Stimulated activated naive CD8-positive, alpha-beta T cell treated with anti-CD3 and anti-CD28 coated beads, Interleukin-15, Interleukin-2, amounts not matched to agents 100 ng/mL and 50 ng/mL, for 24 hours (primary cell): ENCODE data around the gene MORN5.
"Not testable (repeated sequence)": the region's sequence is repeated elsewhere in the genome, so short reads cannot be mapped to it uniquely, and the experiment has no call there.

ENCODE experiments used
- H3K27ac Mint-ChIP-seq: one replicate; pipeline ENCODE4 v1.8.0; 2021; ENCODE audit warnings: mild to moderate bottlenecking, mixed read lengths
- H3K27me3 Mint-ChIP-seq: one replicate; pipeline ENCODE4 v1.8.0; 2021; ENCODE audit warnings: mixed read lengths
- H3K36me3 Mint-ChIP-seq: one replicate; pipeline ENCODE4 v1.8.0; 2021; ENCODE audit warnings: low read depth, mixed read lengths
- H3K4me1 Mint-ChIP-seq: one replicate; pipeline ENCODE4 v1.8.0; 2021; ENCODE audit warnings: low read depth, mixed read lengths
- H3K4me3 Mint-ChIP-seq: one replicate; pipeline ENCODE4 v1.8.0; 2021; ENCODE audit warnings: mild to moderate bottlenecking, mixed read lengths
- H3K9me3 Mint-ChIP-seq: one replicate; pipeline ENCODE4 v1.8.0; 2021; ENCODE audit warnings: mixed read lengths

The MORN5 gene

DNA sequence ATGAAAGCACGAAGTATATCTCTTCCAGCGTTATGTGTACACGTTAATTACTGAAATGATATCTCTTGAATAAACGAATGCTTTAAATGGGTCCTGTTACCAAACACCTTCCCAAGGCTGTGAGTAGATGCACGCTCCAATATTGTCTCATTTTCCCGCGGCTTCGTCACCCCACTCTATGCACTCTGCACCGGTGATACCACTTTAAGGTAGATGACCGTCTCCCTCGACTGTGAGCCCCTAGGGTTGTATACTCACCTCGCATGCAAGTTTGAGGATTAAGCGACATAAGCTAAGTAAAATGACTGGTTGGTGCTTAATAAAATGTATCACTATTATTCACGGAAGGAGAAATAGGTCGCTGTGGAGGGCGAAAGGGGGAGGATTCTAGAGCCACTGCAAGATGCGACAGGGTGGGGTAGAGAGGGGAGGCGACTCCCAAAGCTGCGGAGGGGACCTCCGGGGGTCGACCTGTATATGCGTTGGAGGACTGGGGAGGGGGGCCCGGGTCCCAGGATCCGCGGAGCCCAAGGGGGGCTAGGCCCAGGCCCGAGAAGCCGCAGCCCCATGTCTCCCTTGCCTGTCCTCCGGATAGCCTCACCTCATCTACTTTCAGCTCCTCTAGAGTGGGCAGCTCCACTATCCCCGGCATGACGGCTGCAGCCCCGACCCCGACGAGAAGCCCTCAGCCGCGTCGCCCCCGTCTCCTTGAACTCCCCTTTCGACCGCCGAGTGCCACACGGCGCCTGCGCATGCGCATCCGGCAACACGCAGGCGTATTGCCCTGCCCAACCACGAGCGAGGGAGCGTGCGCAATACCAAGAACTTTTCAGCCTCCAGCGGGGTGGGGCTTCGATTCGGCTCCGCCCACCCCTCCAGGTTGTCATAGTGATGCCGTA is at the start of gene MORN5, which contains the start of gene NDUFA8:
MORN5 (plus strand) TSS at position 883 of the 899 bp plus-strand sequence. CDS start 65 bp downstream, outside the sequence.
NDUFA8 (minus strand) TSS at position 754 of the 899 bp plus-strand sequence; CDS start at position 652, 102 bp downstream.
- peaks cover 6% of the 10 kb centered on the region for H3K9me3 Mint-ChIP-seq
- H3K27ac Mint-ChIP-seq: peak within 1 kb of the TSS; percentile 97
- H3K36me3 Mint-ChIP-seq: peaks cover 15% of the 10 kb centered on the region
- H3K4me1 Mint-ChIP-seq: peaks cover 47% of the 10 kb centered on the region
- H3K4me3 Mint-ChIP-seq: peak within 1 kb of the TSS; percentile 99
- H3K27me3 Mint-ChIP-seq: peaks cover 16% of the 10 kb centered on the region

DNA sequence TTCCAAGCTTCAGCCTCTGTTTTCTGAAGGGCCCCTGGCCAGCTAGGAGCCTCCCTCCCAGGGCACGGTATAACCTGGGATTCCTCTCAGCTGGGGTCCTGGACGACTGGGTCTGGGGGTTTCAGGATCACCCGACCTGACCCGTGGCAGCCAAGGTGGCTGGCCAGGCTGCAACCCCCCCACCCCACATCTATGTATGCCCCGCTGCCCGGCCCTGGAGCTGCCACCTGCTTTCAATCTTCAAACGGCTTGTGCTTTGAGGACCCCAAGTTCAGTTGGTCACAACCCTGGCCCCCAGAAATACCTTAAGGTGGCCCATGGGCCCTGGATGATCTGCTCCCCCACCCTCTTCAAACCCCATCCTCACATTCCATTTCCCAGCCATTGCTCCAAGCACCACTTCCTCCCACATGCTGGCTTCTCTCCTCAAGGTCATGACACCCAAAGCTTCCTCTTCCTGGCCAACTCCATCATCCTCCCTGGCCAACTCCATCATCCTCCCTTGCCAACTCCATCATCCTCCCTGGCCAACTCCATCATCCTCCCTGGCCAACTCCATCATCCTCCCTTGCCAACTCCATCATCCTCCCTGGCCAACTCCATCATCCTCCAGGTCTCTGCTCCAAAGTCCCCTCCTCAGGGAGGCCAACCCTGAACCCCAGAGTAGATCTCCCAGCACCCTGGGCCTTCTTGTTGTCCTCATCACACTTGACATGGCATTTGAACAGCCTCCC is 49.4 kb upstream of the MORN5 start:
- Mint-ChIP-seq H3K9me3 (no peaks in the 10 kb centered on the region), H3K27me3 (no peaks in the 10 kb centered on the region), H3K4me3 (no peak overlapping the region), H3K4me1 (no peaks in the 10 kb centered on the region), H3K27ac (no peak overlapping the region), H3K36me3 (no peaks in the 10 kb centered on the region)

GRCh38 chr9:122111413-122112085 is 48.2 kb upstream of the MORN5 start:
- Mint-ChIP-seq H3K4me1 (no peaks in the 10 kb centered on the region), H3K27me3 (no peaks in the 10 kb centered on the region), H3K36me3 (no peaks in the 10 kb centered on the region), H3K27ac (no peak overlapping the region), H3K4me3 (no peak overlapping the region), H3K9me3 (no peaks in the 10 kb centered on the region)

DNA sequence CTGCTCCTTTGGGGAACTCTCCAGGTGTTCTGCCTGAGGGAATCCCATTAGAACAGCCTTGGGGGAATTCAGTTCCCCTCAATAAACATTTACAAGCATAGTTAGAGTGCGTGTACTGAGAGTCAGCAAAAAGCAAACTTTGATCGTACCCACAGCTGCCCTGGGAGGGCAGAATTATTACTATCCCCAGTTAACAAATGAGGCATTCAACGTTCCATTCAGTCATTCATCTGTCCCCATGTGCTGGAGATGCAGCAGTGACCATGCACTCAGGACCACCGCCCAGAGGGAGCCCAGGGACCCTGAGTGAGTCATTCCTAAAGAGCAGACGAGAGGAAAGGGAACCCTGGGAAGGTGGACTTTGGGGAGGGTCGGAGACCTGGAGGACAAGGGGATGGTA is 47.5 kb upstream of the MORN5 start:
- Mint-ChIP-seq H3K27ac (no peak overlapping the region), H3K4me1 (no peaks in the 10 kb centered on the region), H3K36me3 (no peaks in the 10 kb centered on the region), H3K4me3 (no peak overlapping the region), H3K9me3 (no peaks in the 10 kb centered on the region), H3K27me3 (no peaks in the 10 kb centered on the region)

- Mint-ChIP-seq H3K4me3 (no peak overlapping the region), H3K27ac (no peak overlapping the region), H3K4me1 (no peaks in the 10 kb centered on the region), H3K36me3 (no peaks in the 10 kb centered on the region), H3K9me3 (no peaks in the 10 kb centered on the region), H3K27me3 (no peaks in the 10 kb centered on the region)
Observed at GRCh38 chr9:122113574-122113973, 46.1 kb upstream of the MORN5 start.

DNA sequence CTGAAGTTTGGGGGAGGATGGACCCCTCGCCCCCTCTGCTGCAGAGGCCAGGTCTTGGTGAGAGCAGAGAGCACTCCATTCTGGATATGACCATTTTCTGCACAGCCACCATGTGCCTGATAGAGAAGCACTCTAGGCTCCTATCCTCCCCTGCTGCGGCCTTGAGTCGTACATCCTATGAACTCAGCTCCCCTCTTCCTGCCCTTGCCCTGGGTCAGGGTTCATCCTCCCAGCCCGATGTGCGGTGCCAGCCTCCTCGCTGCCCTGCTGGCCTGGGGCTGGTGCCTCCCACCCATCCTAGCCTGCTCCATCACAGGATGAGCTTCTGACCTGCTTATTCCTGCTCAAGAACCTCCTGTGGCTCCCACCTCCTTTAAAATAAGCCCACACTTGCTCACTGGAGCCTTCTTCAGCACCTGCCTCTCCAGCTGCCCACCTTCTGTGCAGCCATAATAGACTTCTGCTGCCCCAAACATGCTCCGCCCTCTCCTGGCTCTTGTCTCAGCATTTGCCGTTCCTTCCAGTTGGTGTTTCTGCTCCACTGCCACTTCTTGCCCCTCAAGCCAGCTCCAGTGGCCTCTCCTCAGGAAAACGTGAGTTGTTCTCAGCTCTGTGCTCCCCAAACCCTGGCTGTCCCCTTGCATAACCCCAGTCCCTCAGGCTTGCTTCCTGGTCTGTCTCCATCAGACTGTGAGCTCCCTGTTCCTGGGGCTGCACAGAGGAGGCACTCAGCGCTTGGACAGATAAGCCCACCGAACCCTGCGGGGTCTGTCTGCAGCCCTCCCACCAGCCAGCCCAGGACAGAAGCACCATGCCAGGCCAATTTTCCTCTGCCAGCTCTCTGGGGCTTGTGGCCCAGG is 44.3 kb upstream of the MORN5 start:
- Mint-ChIP-seq H3K27me3 (no peaks in the 10 kb centered on the region), H3K27ac (no peak overlapping the region), H3K36me3 (no peaks in the 10 kb centered on the region), H3K4me1 (no peaks in the 10 kb centered on the region), H3K9me3 (no peaks in the 10 kb centered on the region), H3K4me3 (no peak overlapping the region)

- no peaks in the 10 kb centered on the region for H3K4me1 Mint-ChIP-seq
- H3K27me3 Mint-ChIP-seq: no peaks in the 10 kb centered on the region
- H3K9me3 Mint-ChIP-seq: no peaks in the 10 kb centered on the region
- H3K27ac Mint-ChIP-seq: no peak overlapping the region
- no peak overlapping the region for H3K4me3 Mint-ChIP-seq
- H3K36me3 Mint-ChIP-seq: no peaks in the 10 kb centered on the region
Observed at GRCh38 chr9:122116040-122116439, 43.7 kb upstream of the MORN5 start.

- no peaks in the 10 kb centered on the region for H3K36me3 Mint-ChIP-seq
- no peak overlapping the region for H3K4me3 Mint-ChIP-seq
- H3K27ac Mint-ChIP-seq: no peak overlapping the region
- no peaks in the 10 kb centered on the region for H3K9me3 Mint-ChIP-seq
- no peaks in the 10 kb centered on the region for H3K27me3 Mint-ChIP-seq
- H3K4me1 Mint-ChIP-seq: no peaks in the 10 kb centered on the region
Observed at GRCh38 chr9:122116448-122117173, 43.1 kb upstream of the MORN5 start.

GRCh38 chr9:122117241-122117640 is 42.5 kb upstream of the MORN5 start:
- not testable (repeated sequence) for H3K4me1 Mint-ChIP-seq, H3K4me3 Mint-ChIP-seq, H3K27ac Mint-ChIP-seq, H3K9me3 Mint-ChIP-seq, H3K36me3 Mint-ChIP-seq, H3K27me3 Mint-ChIP-seq

- no peaks in the 10 kb centered on the region for H3K4me1 Mint-ChIP-seq
- no peak overlapping the region for H3K27ac Mint-ChIP-seq
- H3K4me3 Mint-ChIP-seq: no peak overlapping the region
- H3K27me3 Mint-ChIP-seq: peaks cover 3% of the 10 kb centered on the region
- no peaks in the 10 kb centered on the region for H3K9me3 Mint-ChIP-seq
- H3K36me3 Mint-ChIP-seq: no peaks in the 10 kb centered on the region
Observed at GRCh38 chr9:122118343-122119165, 41.2 kb upstream of the MORN5 start.

DNA sequence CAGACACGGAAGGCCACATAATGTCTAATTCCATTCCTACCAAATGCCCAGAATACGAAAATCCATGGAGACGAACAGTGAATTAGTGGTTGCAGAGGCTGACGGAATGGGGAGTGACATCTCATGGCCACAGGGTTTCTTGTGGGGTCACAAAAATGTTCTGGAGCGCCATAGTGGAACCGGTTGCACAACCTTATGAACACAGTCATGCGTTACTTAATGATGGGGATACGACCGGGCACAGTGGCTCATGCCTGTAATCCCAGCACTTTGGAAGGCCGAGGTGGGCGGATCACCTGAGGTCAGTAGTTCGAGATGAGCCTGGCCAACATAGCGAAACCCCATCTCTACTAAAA is 40.6 kb upstream of the MORN5 start:
- Mint-ChIP-seq H3K4me1 (no peaks in the 10 kb centered on the region), H3K9me3 (no peaks in the 10 kb centered on the region), H3K36me3 (no peaks in the 10 kb centered on the region), H3K4me3 (no peak overlapping the region), H3K27me3 (peaks cover 3% of the 10 kb centered on the region), H3K27ac (no peak overlapping the region)

DNA sequence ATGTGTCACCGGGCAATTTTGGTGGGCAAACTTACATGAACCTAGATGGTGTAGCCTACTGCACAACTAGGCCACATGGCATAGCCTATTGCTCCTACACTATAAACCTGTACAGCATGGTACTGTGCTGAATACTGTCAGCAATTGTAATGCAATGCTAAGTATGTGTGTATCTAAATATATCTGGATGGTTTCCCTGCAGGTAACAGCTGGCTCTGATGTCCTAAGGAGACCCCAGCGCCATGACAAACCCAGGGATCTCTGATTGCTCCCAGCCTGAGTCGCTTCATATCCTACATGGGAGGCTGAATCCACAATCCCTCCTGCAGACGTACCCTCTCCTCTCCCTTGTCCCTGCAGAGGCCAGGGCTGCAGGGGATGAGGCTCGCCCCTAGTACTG is 40.0 kb upstream of the MORN5 start:
- no peaks in the 10 kb centered on the region for H3K4me1 Mint-ChIP-seq
- no peak overlapping the region for H3K4me3 Mint-ChIP-seq
- H3K36me3 Mint-ChIP-seq: no peaks in the 10 kb centered on the region
- no peaks in the 10 kb centered on the region for H3K9me3 Mint-ChIP-seq
- H3K27me3 Mint-ChIP-seq: peaks cover 3% of the 10 kb centered on the region
- H3K27ac Mint-ChIP-seq: no peak overlapping the region

GRCh38 chr9:122120316-122121071 is 39.2 kb upstream of the MORN5 start:
- Mint-ChIP-seq H3K9me3 (no peaks in the 10 kb centered on the region), H3K4me3 (no peak overlapping the region)

More at GRCh38 chr9:122120316-122121071, 39.2 kb upstream of the MORN5 start:
- H3K27ac Mint-ChIP-seq: no peak overlapping the region
- H3K36me3 Mint-ChIP-seq: no peaks in the 10 kb centered on the region
- H3K27me3 Mint-ChIP-seq: peaks cover 9% of the 10 kb centered on the region
- H3K4me1 Mint-ChIP-seq: peaks cover 5% of the 10 kb centered on the region
